Measurements from ENCODE around the gene KSR1.

- TF ChIP-seq CTCF (IDR thresholded peaks at IDR 0.05; ENCODE audit: low read depth, low read length), result no peak
- no peak for TF ChIP-seq EZH2phosphoT487 (IDR thresholded peaks at IDR 0.05; ENCODE audit: low read depth)
Measured at GRCh38 chr17:27657620-27658019, 201.4 kb downstream of the KSR1 start.

Data from OCI-LY3 (cell line).